Suprapubic skin (tissue), 3 donors: ENCODE data around the gene HDGFL1.

ENCODE experiments used
- CTCF ChIP-seq, 2 donors: fragments of 200-600 bp in 1 of 2; fragments of 450-650 bp in 1 of 2; sonication (generic) in 1 of 2; IDR thresholded peaks; one replicate each; pipeline ENCODE4 v1.5.1; 2016 to 2019; ENCODE audit warnings: antibody characterized with exemption in 2 of 2, mild to moderate bottlenecking in 1 of 2, moderate library complexity in 1 of 2
- POLR2AphosphoS5 ChIP-seq, 3 donors: sonication (generic); formaldehyde crosslinking; IDR thresholded peaks; one replicate each; pipeline ENCODE4 v1.6.1; 2017; ENCODE audit warnings: antibody characterized with exemption in 3 of 3

- TF ChIP-seq POLR2AphosphoS5 (IDR thresholded peaks at IDR 0.05) (no peak), CTCF (IDR thresholded peaks at IDR 0.05) (no peak)
These were observed 14.6 kb downstream of the HDGFL1 start for GRCh38 chr6:22583927-22584326.
